CD4-positive, alpha-beta memory T cell (primary cell): ENCODE results near the gene ITSN2. TPM values are rescaled to one million over a fixed set of nuclear protein-coding genes. Genes with fewer than 3 reads are reported as not detected.

Source experiments
- CTCF ChIA-PET: fragments of 350-600 bp; sonication (Branson Sonifier 250); formaldehyde crosslinking; loops from one replicate; lab custom pipeline; 2021; ENCODE audit warnings: inconsistent platforms; ENCODE audit not compliant: partially characterized antibody; lab: Charles Lee
- POLR2A ChIA-PET: fragments of 350-600 bp; sonication (Branson Sonifier 250); formaldehyde crosslinking; loops from one replicate; lab custom pipeline; 2021; ENCODE audit not compliant: partially characterized antibody; lab: Charles Lee
- DNase-seq, 5 donors: peaks; one replicate each; pipeline versions ENCODE4 v3.0.0 to v3.0.0-alpha.2; 2020 to 2022; ENCODE audit warnings: mixed read lengths in 1 of 5
- H3K27ac ChIP-seq: one replicate; pipeline ENCODE4 v1.7.0; 2013; ENCODE audit warnings: low read depth, low read length
- H3K27me3 ChIP-seq: 2 replicates; pipeline ENCODE4 v1.7.0; 2013; ENCODE audit warnings: mild to moderate bottlenecking, low read length, moderate library complexity; ENCODE audit not compliant: insufficient read depth
- H3K36me3 ChIP-seq: 2 replicates; pipeline ENCODE4 v1.7.0; 2013; ENCODE audit warnings: mild to moderate bottlenecking, low read length, moderate library complexity; ENCODE audit not compliant: insufficient read depth
- H3K4me1 ChIP-seq: 2 replicates; pipeline ENCODE4 v1.7.0; 2013; ENCODE audit warnings: mild to moderate bottlenecking, low read length, moderate library complexity; ENCODE audit not compliant: insufficient read depth
- H3K4me3 ChIP-seq, 2 donors: one replicate each; pipeline ENCODE4 v1.7.0; 2013; ENCODE audit warnings: low read length in 2 of 2, mild to moderate bottlenecking in 1 of 2
- H3K9me3 ChIP-seq, 2 donors: one replicate each; pipeline ENCODE4 v1.7.0; 2013; ENCODE audit warnings: low read length in 2 of 2, control low read depth in 1 of 2; ENCODE audit not compliant: control insufficient read depth in 1 of 2
- H3K27ac Mint-ChIP-seq, 7 donors: one replicate each; pipeline ENCODE4 v1.8.0; 2020 to 2021; ENCODE audit warnings: mixed read lengths in 7 of 7, mild to moderate bottlenecking in 6 of 7, inconsistent platforms in 3 of 7, moderate library complexity in 3 of 7
- H3K27me3 Mint-ChIP-seq, 2 donors: one replicate each; pipeline ENCODE4 v1.8.0; 2020 to 2021; ENCODE audit warnings: mixed read lengths in 2 of 2
- H3K36me3 Mint-ChIP-seq, 2 donors: one replicate each; pipeline ENCODE4 v1.8.0; 2020 to 2021; ENCODE audit warnings: mixed read lengths in 2 of 2, inconsistent platforms in 1 of 2, mild to moderate bottlenecking in 1 of 2
- H3K4me1 Mint-ChIP-seq, 4 donors: one replicate each; pipeline ENCODE4 v1.8.0; 2020 to 2021; ENCODE audit warnings: mixed read lengths in 4 of 4, mild to moderate bottlenecking in 1 of 4
- H3K4me3 Mint-ChIP-seq, 8 donors: one replicate each; pipeline ENCODE4 v1.8.0; 2020 to 2021; ENCODE audit warnings: mixed read lengths in 8 of 8, mild to moderate bottlenecking in 7 of 8, moderate library complexity in 6 of 8, inconsistent platforms in 3 of 8
- H3K9me3 Mint-ChIP-seq, 8 donors: one replicate each; pipeline ENCODE4 v1.8.0; 2020 to 2021; ENCODE audit warnings: mixed read lengths in 8 of 8, mild to moderate bottlenecking in 5 of 8, inconsistent platforms in 3 of 8, moderate library complexity in 1 of 8
- intact Hi-C: fragments of 100-400 bp; cut with micrococcal nuclease; formaldehyde crosslinking; loops from one replicate; pipeline ENCODE4 v1.15.1; 2023
- polyA plus RNA-seq, 2 donors: library from polyadenylated mRNA; unstranded; fragments of 300-500 nt; fragmentation: Illumina TruSeq; gene quantifications; one replicate each; pipeline ENCODE4 v1.2.3, GENCODE V29; 2021
- total RNA-seq, 2 experiments: library from RNA; stranded (reverse); gene quantifications; one replicate each; pipeline ENCODE4 v1.2.3, GENCODE V29; 2021

The ITSN2 gene
- total and polyA plus RNA-seq, 4 experiments from 2014 or later = 39.8 to 135 (median 102) TPM

DNA sequence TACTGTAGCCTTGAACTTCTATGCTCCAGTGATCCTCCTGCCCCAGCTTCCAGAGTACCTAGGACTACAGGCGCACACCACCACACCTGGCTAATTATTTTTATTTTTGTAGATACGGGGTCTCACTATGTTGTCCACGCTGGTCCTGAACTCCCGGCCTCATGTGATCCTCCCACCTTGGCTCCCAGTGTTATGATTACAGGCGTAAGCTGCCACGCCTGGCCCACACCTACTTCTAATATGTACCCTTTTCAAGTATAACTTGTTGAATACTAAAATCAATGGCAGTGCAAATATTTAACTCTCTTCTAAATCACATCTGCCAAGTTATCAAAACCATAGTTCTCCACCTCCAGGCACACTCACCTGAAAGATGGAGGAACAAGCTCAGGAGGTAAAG is 58.7 kb downstream of the ITSN2 start:
- ChIA-PET POLR2A (no interaction called here), CTCF (no interaction called here)
- H3K4me3 ChIP-seq = no peak overlapping the region
- intact Hi-C loops = loop anchor here (5.0 kb wide), 1 partner anchor 81 kb away; no protein-coding TSS in a partner anchor
- no peaks in the 10 kb centered on the region for H3K27me3 ChIP-seq
- DNase-seq = no peak
- Mint-ChIP-seq H3K36me3 (peaks cover 62 to 72% of the 10 kb centered on the region in 2 donors), H3K9me3 (no peaks in the 10 kb centered on the region), H3K27me3 (no peaks in the 10 kb centered on the region), H3K27ac (peak overlapping the region in 1 of 7 donors; percentile 3), H3K4me3 (no peak overlapping the region), H3K4me1 (peaks cover 0 to 4% (median 3%) of the 10 kb centered on the region in 4 donors)
- no peak overlapping the region for H3K27ac ChIP-seq
- no peaks in the 10 kb centered on the region for H3K9me3 ChIP-seq
- peaks cover 61% of the 10 kb centered on the region for H3K36me3 ChIP-seq
- H3K4me1 ChIP-seq = no peaks in the 10 kb centered on the region

DNA sequence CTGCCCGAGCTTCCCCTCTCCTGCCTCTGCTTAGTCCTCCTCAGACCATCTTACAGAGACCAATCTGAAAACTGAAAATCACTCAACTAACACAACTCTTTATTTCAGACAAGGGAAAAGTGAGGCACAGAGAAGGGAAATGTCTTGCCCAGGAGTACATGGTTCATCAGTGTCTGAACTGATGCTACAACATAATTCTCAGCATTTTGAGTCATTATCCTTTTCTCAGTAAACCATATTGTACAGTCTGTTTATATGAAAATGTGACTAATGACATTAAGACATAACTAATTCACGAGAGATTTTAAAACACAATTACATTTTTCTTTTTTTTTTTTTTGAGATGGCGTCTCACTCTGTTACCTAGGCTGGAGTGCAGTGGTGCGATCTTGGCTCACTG is 62.7 kb downstream of the ITSN2 start:
- Histone ChIP-seq H3K9me3 (no peaks in the 10 kb centered on the region), H3K4me3 (no peak overlapping the region), H3K4me1 (no peaks in the 10 kb centered on the region), H3K27ac (no peak overlapping the region), H3K27me3 (no peaks in the 10 kb centered on the region), H3K36me3 (peaks cover 75% of the 10 kb centered on the region)
- DNase-seq = no peak
- Mint-ChIP-seq H3K4me1 (peaks cover 0 to 4% (median 3%) of the 10 kb centered on the region in 4 donors), H3K27ac (no peak overlapping the region), H3K4me3 (no peak overlapping the region), H3K27me3 (no peaks in the 10 kb centered on the region), H3K36me3 (peaks cover 65 to 74% of the 10 kb centered on the region in 2 donors), H3K9me3 (no peaks in the 10 kb centered on the region)
- ChIA-PET CTCF (interaction anchor here (1.1 kb wide), 2 partner anchors 12 to 80 kb away, joined by 3 read pairs; no protein-coding TSS in a partner anchor), POLR2A (no interaction called here)
- intact Hi-C loops = loop anchor here (5.0 kb wide), 1 partner anchor 45 kb away; no protein-coding TSS in a partner anchor

DNA sequence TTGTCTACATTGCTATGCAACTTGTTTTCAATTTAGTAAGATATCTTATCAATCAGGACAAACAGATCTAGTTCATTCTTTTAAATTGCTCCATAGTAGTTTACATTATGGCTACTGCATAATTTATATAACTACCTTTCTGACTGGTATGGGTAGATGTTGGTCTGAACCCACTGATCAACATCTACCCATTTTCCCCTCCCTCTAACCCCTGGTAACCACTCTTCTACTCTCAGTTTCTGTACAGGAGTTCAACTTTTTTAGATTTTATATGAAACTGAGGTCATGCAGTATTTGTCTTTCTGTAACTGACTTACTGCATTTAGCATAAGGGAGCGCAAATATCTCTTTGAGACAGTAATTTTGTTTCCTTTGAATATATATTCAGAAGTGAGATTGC is 73.2 kb downstream of the ITSN2 start:
- ChIA-PET POLR2A (no interaction called here), CTCF (no interaction called here)
- no peak for DNase-seq
- Mint-ChIP-seq H3K27me3 (no peaks in the 10 kb centered on the region), H3K4me1 (peaks cover 0 to 3% (median 0%) of the 10 kb centered on the region in 4 donors), H3K27ac (peak overlapping the region in 2 of 7 donors; percentile 31 to 50), H3K9me3 (no peaks in the 10 kb centered on the region), H3K36me3 (peaks cover 47 to 62% of the 10 kb centered on the region in 2 donors), H3K4me3 (no peak overlapping the region)
- Histone ChIP-seq H3K4me1 (no peaks in the 10 kb centered on the region), H3K9me3 (no peaks in the 10 kb centered on the region), H3K27me3 (no peaks in the 10 kb centered on the region), H3K36me3 (peaks cover 16% of the 10 kb centered on the region), H3K27ac (no peak overlapping the region), H3K4me3 (no peak overlapping the region)
- intact Hi-C loops = no loop called here

DNA sequence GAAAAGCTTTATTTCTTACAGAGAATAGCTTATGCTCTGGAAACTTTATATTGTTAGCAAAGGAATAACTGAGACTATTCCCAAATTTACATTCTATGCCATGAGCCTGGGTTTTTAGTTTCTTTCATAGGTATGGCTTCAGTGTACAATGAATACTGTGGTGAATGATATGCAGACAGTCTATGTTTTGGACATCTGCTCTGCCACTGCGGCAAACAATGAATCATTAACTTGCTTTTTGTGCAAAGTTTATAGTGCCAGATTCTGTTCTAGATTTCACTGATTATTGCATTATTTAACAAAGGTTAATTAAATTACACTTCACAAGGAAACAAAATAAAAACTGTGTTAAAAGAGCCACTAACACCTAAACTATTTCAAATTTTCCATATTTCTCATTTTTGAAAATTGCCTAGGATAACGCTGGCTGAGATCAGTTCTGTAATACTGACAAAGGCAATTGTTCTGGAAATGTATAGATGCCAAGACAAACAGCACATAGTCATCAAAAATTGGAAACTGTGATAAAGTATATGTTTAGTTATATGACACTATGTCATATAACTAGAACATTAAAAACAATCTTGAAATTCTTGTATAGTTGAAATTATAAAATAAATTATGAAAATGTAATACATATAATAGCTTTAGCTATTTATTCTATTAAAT is 74.7 kb downstream of the ITSN2 start:
- peaks cover 0 to 2% (median 0%) of the 10 kb centered on the region in 4 donors for H3K4me1 Mint-ChIP-seq
- Histone ChIP-seq H3K9me3 (no peaks in the 10 kb centered on the region), H3K4me1 (no peaks in the 10 kb centered on the region), H3K27ac (no peak overlapping the region), H3K27me3 (no peaks in the 10 kb centered on the region), H3K36me3 (peaks cover 11% of the 10 kb centered on the region), H3K4me3 (no peak overlapping the region)
- CTCF ChIA-PET = interaction anchor here (1.3 kb wide), 1 partner anchor 11 kb away, joined by 3 read pairs; no protein-coding TSS in a partner anchor
- POLR2A ChIA-PET = no interaction called here
- intact Hi-C loops = no loop called here
- peak overlapping the region in 1 of 7 donors; percentile 47 for H3K27ac Mint-ChIP-seq
- no peak overlapping the region for H3K4me3 Mint-ChIP-seq
- peaks cover 38 to 53% of the 10 kb centered on the region in 2 donors for H3K36me3 Mint-ChIP-seq
- H3K27me3 Mint-ChIP-seq = no peaks in the 10 kb centered on the region
- H3K9me3 Mint-ChIP-seq = no peaks in the 10 kb centered on the region
- no peak for DNase-seq

DNA sequence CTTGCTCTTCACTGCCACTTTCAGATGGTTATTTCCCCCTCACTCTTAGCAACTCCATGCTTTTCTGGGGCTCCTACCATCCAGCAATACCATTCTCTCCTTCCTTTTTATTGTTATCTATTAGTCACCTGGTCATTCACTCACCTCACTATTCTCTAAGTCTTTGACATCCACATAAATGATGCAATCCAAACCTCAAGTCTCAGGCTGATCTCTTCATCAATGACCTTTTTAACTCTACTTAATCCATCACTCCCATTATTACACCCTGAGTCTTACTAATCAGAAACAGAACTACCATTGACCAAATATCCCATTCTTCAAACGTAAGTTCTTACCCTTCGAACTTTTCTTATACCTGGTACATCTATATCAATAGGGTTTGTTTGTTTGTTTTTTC is 79.7 kb downstream of the ITSN2 start:
- Mint-ChIP-seq H3K4me1 (peaks cover 0 to 4% (median 2%) of the 10 kb centered on the region in 4 donors), H3K4me3 (no peak overlapping the region), H3K9me3 (no peaks in the 10 kb centered on the region), H3K27me3 (no peaks in the 10 kb centered on the region), H3K27ac (no peak overlapping the region), H3K36me3 (peaks cover 29 to 32% of the 10 kb centered on the region in 2 donors)
- Histone ChIP-seq H3K4me3 (no peak overlapping the region), H3K4me1 (no peaks in the 10 kb centered on the region), H3K27me3 (no peaks in the 10 kb centered on the region), H3K36me3 (peaks cover 5% of the 10 kb centered on the region), H3K27ac (no peak overlapping the region), H3K9me3 (no peaks in the 10 kb centered on the region)
- POLR2A ChIA-PET = no interaction called here
- intact Hi-C loops = no loop called here
- no peak for DNase-seq
- CTCF ChIA-PET = no interaction called here

GRCh38 chr2:24280161-24280560 is 80.2 kb downstream of the ITSN2 start:
- H3K4me1 ChIP-seq = no peaks in the 10 kb centered on the region
- Mint-ChIP-seq H3K36me3 (peaks cover 24 to 29% of the 10 kb centered on the region in 2 donors), H3K4me3 (no peak overlapping the region), H3K27ac (no peak overlapping the region), H3K27me3 (no peaks in the 10 kb centered on the region), H3K4me1 (peaks cover 0 to 3% (median 2%) of the 10 kb centered on the region in 4 donors), H3K9me3 (no peaks in the 10 kb centered on the region)
- no peaks in the 10 kb centered on the region for H3K9me3 ChIP-seq
- H3K27ac ChIP-seq = no peak overlapping the region
- DNase-seq = no peak
- CTCF ChIA-PET = interaction anchor here (0.7 kb wide), 1 partner anchor 104 kb away, joined by 3 read pairs; no protein-coding TSS in a partner anchor
- H3K4me3 ChIP-seq = no peak overlapping the region
- peaks cover 10% of the 10 kb centered on the region for H3K36me3 ChIP-seq
- POLR2A ChIA-PET = no interaction called here
- intact Hi-C loops = no loop called here
- H3K27me3 ChIP-seq = no peaks in the 10 kb centered on the region

DNA sequence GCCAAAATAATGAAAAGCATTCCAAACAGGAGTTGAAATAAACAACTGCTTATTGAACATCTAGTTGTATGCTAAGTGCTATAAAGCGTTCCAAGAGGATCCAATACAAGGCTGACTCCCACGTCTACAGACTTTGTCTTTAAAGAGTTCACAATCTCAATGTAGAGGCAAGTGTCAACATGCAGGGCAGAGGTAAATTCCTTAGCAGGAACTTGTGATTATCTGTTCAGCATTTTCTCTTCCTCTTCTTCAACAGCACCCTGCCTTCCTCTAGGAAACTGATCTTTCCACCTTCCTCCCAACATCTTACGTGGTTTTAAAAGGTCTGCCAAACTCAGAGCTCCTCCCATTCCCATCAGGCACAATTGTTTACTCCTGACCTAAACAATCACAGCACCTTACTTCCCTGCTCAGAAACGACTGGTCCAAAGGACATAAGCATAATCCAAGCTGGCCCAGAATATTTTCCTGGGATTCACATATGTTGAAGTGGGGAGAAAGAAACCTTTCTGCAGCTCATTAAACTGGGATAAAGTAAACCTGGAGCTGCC is 83.9 kb downstream of the ITSN2 start:
- Mint-ChIP-seq H3K4me3 (no peak overlapping the region), H3K27ac (peak overlapping the region in 4 of 7 donors; percentile 28 to 87 (median 62)), H3K4me1 (peaks cover 0 to 3% (median 2%) of the 10 kb centered on the region in 4 donors), H3K36me3 (peaks cover 37 to 47% of the 10 kb centered on the region in 2 donors), H3K27me3 (no peaks in the 10 kb centered on the region), H3K9me3 (no peaks in the 10 kb centered on the region)
- DNase-seq = no peak
- Histone ChIP-seq H3K4me3 (no peak overlapping the region), H3K36me3 (peaks cover 33% of the 10 kb centered on the region), H3K4me1 (no peaks in the 10 kb centered on the region), H3K9me3 (no peaks in the 10 kb centered on the region), H3K27me3 (no peaks in the 10 kb centered on the region), H3K27ac (no peak overlapping the region)
- ChIA-PET POLR2A (no interaction called here), CTCF (interaction anchor here (1.8 kb wide), 1 partner anchor 105 kb away, joined by 5 read pairs; no protein-coding TSS in a partner anchor)
- intact Hi-C loops = no loop called here
